ENCODE measurements around the gene PLPPR1.

DNA sequence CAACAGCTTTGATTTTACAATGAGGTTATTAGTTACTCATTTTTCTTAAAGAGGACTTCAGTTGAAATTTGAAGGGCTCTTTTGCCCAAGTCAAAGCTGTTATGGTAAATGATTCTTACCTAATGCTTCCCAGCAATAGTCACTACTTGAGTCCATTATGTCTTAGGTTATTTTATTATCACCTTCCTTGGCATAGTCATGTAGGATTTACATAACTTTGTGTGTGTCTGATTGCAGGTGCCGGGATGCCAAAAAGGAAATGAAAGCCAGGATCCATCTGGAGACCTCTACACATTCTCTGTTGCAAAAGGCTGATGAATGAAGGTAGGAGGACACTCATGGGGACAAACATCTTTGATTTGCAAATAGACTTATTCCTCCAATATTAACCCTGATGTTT is 38.8 kb upstream of the PLPPR1 start:
- TF ChIP-seq POLR2A (IDR thresholded peaks at IDR 0.05) (no peak), CTCF (IDR thresholded peaks at IDR 0.05) (no peak)
